Gastroesophageal sphincter (tissue), 4 donors: Measurements from ENCODE around the gene MTMR10. TPM values are rescaled to one million over a fixed set of nuclear protein-coding genes. Genes with fewer than 3 reads are reported as not detected.

ENCODE experiments used
- ATAC-seq: fragments of 150-250 bp; one replicate; pipeline ENCODE4 v1.9.1; 2016; ENCODE audit warnings: mild to moderate bottlenecking, moderate library complexity
- H3K27ac ChIP-seq, 4 donors: fragments of 200-600 bp; sonication (generic) in 3 of 4; 1 replicate in 3 of 4; 2 replicates in 1 of 4; pipeline ENCODE4 v1.5.1; 2016 to 2019
- H3K27me3 ChIP-seq: fragments of 200-600 bp; sonication (generic); one replicate; pipeline ENCODE4 v1.5.1; 2019
- H3K36me3 ChIP-seq, 2 donors: fragments of 200-600 bp; sonication (generic); one replicate each; pipeline ENCODE4 v1.5.1; 2019; ENCODE audit warnings: control low read depth in 1 of 2
- H3K4me1 ChIP-seq, 3 donors: fragments of 200-600 bp; sonication (generic); 1 replicate in 2 of 3; 2 replicates in 1 of 3; pipeline ENCODE4 v1.5.1; 2016 to 2019; ENCODE audit warnings: control low read depth in 2 of 3
- H3K4me3 ChIP-seq, 2 donors: fragments of 200-600 bp; sonication (generic); one replicate each; pipeline ENCODE4 v1.5.1; 2019; ENCODE audit warnings: mild to moderate bottlenecking in 1 of 2, moderate library complexity in 1 of 2
- H3K9me3 ChIP-seq, 3 donors: fragments of 200-600 bp; sonication (generic); one replicate each; pipeline ENCODE4 v1.5.1; 2017 to 2019; ENCODE audit warnings: control low read depth in 2 of 3
- EP300 ChIP-seq: sonication (generic); formaldehyde crosslinking; IDR thresholded peaks from one replicate; pipeline ENCODE4 v1.6.1; 2017; ENCODE audit warnings: antibody characterized with exemption, mild to moderate bottlenecking
- POLR2A ChIP-seq, 2 donors: fragments of 450-650 bp; IDR thresholded peaks; one replicate each; pipeline ENCODE4 v1.6.1; 2017; ENCODE audit warnings: antibody characterized with exemption in 2 of 2, mild to moderate bottlenecking in 2 of 2, moderate library complexity in 1 of 2
- POLR2AphosphoS5 ChIP-seq: sonication (generic); formaldehyde crosslinking; IDR thresholded peaks from one replicate; pipeline ENCODE4 v1.6.1; 2017; ENCODE audit warnings: antibody characterized with exemption
- WGBS, 2 donors: methylation state at CpG; one replicate each; pipeline ENCODE4 v1.1.5; 2018; ENCODE audit warnings: low coverage in 1 of 2; 5-methylcytosine and 5-hydroxymethylcytosine counted together
- total RNA-seq, 4 donors: library from RNA; depleted of rRNA; stranded (reverse); fragments of >200 nt; gene quantifications; one replicate each; pipeline ENCODE4 v1.1.0, GENCODE V29; 2016
- TF ChIP-seq, protein P1 (sequence below), 4 experiments: fragments of 200-600 bp in 2 of 4; fragments of 450-650 bp in 2 of 4; sonication (generic) in 1 of 4; IDR thresholded peaks; one replicate each; pipeline ENCODE4 v1.5.1; 2017 to 2019; ENCODE audit warnings: antibody characterized with exemption in 4 of 4, mild to moderate bottlenecking in 2 of 4, moderate library complexity in 2 of 4

MTMR10 gene
- total RNA-seq, 4 donors from 2014 or later, result 25.4 to 35.0 (median 32.4) TPM

DNA sequence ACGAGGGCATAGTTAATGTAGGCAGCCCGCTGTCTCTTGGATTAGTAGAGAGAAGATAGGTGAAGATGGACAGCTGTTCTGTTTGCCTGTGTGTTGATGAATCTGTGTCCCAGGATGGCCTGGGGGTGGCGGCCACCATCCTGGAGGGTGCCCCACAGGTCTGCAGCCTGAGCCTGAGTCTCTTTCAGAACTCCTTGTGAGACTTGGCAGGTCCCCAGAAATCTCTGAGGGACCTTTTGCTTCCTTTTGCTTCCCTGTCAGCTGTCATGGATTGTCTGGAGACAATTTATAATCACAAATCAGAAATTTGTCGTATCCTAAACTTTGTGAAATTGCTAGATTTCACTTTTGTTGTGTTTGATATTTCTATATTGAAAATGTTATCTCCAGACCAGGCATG, 70.3 kb downstream of the MTMR10 start:
- Histone ChIP-seq H3K27me3 (no peaks in the 10 kb centered on the region), H3K36me3 (peaks cover 0 to 98% of the 10 kb centered on the region in 2 donors), H3K4me3 (no peak overlapping the region), H3K27ac (no peak overlapping the region), H3K9me3 (no peaks in the 10 kb centered on the region), H3K4me1 (no peaks in the 10 kb centered on the region)
- WGBS, 2 donors, result 81 to 93% methylated on average over 3 to 4 of the region's 4 CpGs
- no peak for ATAC-seq
- TF ChIP-seq POLR2A (IDR thresholded peaks at IDR 0.05), result no peak
- no peak for TF ChIP-seq EP300
- TF ChIP-seq, protein P1, sequence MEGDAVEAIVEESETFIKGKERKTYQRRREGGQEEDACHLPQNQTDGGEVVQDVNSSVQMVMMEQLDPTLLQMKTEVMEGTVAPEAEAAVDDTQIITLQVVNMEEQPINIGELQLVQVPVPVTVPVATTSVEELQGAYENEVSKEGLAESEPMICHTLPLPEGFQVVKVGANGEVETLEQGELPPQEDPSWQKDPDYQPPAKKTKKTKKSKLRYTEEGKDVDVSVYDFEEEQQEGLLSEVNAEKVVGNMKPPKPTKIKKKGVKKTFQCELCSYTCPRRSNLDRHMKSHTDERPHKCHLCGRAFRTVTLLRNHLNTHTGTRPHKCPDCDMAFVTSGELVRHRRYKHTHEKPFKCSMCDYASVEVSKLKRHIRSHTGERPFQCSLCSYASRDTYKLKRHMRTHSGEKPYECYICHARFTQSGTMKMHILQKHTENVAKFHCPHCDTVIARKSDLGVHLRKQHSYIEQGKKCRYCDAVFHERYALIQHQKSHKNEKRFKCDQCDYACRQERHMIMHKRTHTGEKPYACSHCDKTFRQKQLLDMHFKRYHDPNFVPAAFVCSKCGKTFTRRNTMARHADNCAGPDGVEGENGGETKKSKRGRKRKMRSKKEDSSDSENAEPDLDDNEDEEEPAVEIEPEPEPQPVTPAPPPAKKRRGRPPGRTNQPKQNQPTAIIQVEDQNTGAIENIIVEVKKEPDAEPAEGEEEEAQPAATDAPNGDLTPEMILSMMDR (IDR thresholded peaks at IDR 0.05), result no peak
- no peak for TF ChIP-seq POLR2AphosphoS5

DNA sequence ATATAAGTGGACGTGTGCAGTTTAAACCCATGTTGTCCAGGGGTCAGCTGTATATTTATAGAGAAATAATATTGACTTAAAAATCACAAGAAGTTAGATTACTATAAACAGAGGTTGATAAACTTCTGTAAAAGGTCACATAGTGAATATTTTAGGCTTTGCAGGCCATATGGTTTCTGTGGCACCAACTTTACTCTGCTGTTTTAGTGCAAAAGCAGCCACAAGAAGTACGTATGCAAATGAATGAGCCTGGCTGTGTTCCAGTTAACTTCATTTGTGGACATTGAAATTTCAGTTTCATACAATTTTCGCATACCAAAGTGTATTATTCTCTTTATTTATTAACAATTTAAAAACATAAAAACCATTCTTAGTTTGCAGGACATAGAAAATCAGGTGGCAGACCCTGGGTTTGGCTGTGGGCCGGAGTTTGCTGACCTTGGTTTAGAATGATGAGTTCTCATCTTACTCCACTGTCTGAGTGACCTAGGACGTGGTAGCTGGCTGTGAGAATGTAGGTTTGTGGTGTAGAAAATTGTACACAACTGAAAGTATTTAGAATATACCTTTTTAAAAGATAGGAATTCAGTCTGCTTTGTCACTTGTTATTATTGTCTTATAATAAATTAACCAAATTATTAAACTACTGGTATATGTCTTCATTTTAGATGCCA, 71.4 kb downstream of the MTMR10 start:
- Histone ChIP-seq H3K4me3 (no peak overlapping the region), H3K4me1 (no peaks in the 10 kb centered on the region), H3K27me3 (no peaks in the 10 kb centered on the region), H3K27ac (no peak overlapping the region), H3K9me3 (no peaks in the 10 kb centered on the region), H3K36me3 (peaks cover 0 to 98% of the 10 kb centered on the region in 2 donors)
- WGBS, 2 donors, result 72 to 89% methylated on average over 5 of the region's 5 CpGs
- TF ChIP-seq POLR2AphosphoS5, result no peak
- TF ChIP-seq EP300, result no peak
- no peak for TF ChIP-seq POLR2A (IDR thresholded peaks at IDR 0.05)
- TF ChIP-seq, protein P1 (IDR thresholded peaks at IDR 0.05), result no peak
- ATAC-seq, result no peak

DNA sequence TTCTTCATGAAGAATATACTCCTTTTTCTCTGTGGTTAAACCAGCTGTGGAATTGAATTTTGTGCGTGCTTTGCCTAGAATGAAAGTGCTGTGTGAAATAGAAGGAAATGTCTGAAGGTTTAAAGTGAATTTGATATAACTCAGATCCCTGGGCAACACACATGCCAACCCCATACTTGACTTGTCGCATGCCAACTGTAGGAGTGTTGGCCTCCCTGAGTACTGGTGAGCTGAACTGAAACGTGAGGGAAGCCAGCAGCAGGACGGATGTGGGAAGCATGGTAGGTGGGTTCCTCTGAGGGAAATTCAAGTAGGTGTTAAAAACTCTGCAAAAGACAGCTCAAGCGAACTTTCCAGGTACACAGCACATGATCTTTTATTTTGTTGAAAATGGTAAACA, 73.1 kb downstream of the MTMR10 start:
- no peak overlapping the region for H3K4me3 ChIP-seq
- 80 to 93% methylated on average over 5 of the region's 5 CpGs for WGBS, 2 donors
- no peaks in the 10 kb centered on the region for H3K4me1 ChIP-seq
- no peak overlapping the region for H3K27ac ChIP-seq
- TF ChIP-seq POLR2A (IDR thresholded peaks at IDR 0.05), result no peak
- TF ChIP-seq POLR2AphosphoS5, result no peak
- TF ChIP-seq, protein P1 (IDR thresholded peaks at IDR 0.05), result no peak
- TF ChIP-seq EP300, result no peak
- no peaks in the 10 kb centered on the region for H3K9me3 ChIP-seq
- no peak for ATAC-seq
- H3K27me3 ChIP-seq, result no peaks in the 10 kb centered on the region
- peaks cover 0 to 98% of the 10 kb centered on the region in 2 donors for H3K36me3 ChIP-seq

DNA sequence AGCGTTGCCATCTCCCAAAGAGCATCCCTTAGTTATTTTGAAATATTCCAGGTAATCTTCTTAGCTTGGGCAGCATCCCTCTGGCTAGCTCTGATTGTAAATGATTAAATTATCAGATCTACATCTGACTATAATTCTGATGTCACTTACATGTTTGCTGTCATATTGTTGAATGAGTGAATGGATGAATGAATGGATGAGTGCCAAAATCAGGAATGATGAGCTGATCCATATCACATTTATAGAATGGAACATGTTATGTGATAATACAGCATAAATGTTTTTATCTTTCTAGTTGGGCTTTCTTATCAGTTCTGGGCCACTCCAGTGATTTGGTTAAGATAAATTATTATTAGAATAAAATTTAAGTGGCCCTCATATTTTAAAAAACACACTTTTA, 73.8 kb downstream of the MTMR10 start:
- TF ChIP-seq POLR2A (IDR thresholded peaks at IDR 0.05), result no peak
- TF ChIP-seq EP300, result no peak
- TF ChIP-seq, protein P1 (IDR thresholded peaks at IDR 0.05), result no peak
- no peak for TF ChIP-seq POLR2AphosphoS5
- Histone ChIP-seq H3K4me1 (no peaks in the 10 kb centered on the region), H3K9me3 (no peaks in the 10 kb centered on the region), H3K27ac (no peak overlapping the region), H3K27me3 (no peaks in the 10 kb centered on the region), H3K36me3 (peaks cover 0 to 98% of the 10 kb centered on the region in 2 donors), H3K4me3 (no peak overlapping the region)
- WGBS, 2 donors, result 83 to 89% methylated on average over 1 of the region's 1 CpG
- ATAC-seq, result no peak

DNA sequence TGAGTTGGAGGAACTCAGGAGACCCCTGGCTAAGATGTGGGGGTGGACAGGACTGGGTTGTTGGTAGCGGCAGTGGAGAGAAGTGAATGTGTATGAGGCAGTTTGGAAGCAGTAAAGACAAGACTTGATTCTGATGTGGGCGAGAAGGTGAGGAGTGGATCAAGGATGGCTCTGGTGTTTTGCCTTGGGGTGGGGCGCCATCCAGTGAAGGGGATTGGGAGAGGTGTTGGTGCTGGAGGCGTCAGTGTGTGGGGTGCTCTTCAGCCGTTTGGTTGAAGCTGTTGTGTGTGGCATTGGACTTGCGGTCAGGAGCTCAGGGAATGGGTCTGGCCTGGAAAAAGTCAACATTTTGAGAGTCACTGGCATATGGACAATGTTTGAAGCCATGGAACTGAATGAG, 74.4 kb downstream of the MTMR10 start:
- Histone ChIP-seq H3K27ac (no peak overlapping the region), H3K4me1 (no peaks in the 10 kb centered on the region), H3K27me3 (no peaks in the 10 kb centered on the region), H3K9me3 (no peaks in the 10 kb centered on the region), H3K36me3 (peaks cover 0 to 98% of the 10 kb centered on the region in 2 donors), H3K4me3 (no peak overlapping the region)
- TF ChIP-seq, protein P1 (IDR thresholded peaks at IDR 0.05), result no peak
- TF ChIP-seq POLR2AphosphoS5 (no peak), POLR2A (IDR thresholded peaks at IDR 0.05) (no peak), EP300 (no peak)
- 70 to 86% methylated on average over 6 of the region's 6 CpGs for WGBS, 2 donors
- ATAC-seq, result no peak
